Activated naive CD4-positive, alpha-beta T cell treated with anti-CD3 and anti-CD28 coated beads, Interleukin-2, amount 50 U/mL, for 24 hours (primary cell): ENCODE measurements around the gene ATP5F1B.

Source experiments
- H3K27ac Mint-ChIP-seq: one replicate; pipeline ENCODE4 v1.8.0; 2021; ENCODE audit warnings: mild to moderate bottlenecking, mixed read lengths
- H3K27me3 Mint-ChIP-seq: one replicate; pipeline ENCODE4 v1.8.0; 2021; ENCODE audit warnings: mixed read lengths
- H3K36me3 Mint-ChIP-seq: one replicate; pipeline ENCODE4 v1.8.0; 2021; ENCODE audit warnings: mixed read lengths
- H3K4me1 Mint-ChIP-seq: one replicate; pipeline ENCODE4 v1.8.0; 2021; ENCODE audit warnings: mixed read lengths
- H3K4me3 Mint-ChIP-seq: one replicate; pipeline ENCODE4 v1.8.0; 2021; ENCODE audit warnings: mild to moderate bottlenecking, mixed read lengths
- H3K9me3 Mint-ChIP-seq: one replicate; pipeline ENCODE4 v1.8.0; 2021; ENCODE audit warnings: mixed read lengths

The ATP5F1B gene

DNA sequence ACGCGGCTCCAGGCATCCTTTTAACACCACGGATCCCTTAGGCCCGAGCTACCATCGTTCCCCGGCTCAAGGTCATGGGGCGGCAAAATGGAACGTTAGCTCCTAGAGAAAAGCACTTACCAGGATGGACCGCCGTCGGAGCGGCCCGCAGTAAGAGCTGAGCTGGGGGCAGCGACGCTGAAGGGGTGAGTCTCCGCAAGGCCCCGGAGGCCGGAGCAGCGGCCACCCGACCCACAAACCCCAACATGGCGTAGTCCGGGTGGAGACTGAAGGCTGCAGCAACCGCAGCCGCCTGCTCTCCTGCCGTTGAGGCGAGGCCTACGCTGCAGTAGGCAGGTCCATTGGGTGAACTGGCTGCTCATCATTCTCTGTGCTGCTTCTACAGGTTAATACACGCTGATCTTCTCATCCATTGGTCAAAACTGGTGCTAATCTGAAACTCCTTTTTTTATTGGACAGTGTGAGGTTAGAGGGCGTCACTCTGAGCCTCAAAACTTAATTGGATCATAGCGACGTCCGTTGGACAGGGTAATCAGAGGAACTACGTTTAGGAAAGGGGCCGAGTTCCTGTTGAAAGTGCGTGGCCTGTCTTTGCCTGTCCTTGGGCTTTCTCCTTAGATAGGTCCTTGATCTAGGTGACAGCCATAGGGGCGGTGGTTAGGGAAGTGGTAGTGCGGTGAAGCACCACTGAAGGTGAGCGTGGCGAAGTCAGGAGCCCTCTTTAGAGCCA, at the start of gene ATP5F1B:
TSS of gene ATP5F1B (minus strand) at position 268 of the 730 bp plus-strand sequence. CDS start at position 247, 21 bp downstream.
- peak within 1 kb of the TSS; percentile 96 for H3K27ac Mint-ChIP-seq
- H3K36me3 Mint-ChIP-seq: peaks cover 17% of the 10 kb centered on the region
- H3K9me3 Mint-ChIP-seq: no peaks in the 10 kb centered on the region

DNA sequence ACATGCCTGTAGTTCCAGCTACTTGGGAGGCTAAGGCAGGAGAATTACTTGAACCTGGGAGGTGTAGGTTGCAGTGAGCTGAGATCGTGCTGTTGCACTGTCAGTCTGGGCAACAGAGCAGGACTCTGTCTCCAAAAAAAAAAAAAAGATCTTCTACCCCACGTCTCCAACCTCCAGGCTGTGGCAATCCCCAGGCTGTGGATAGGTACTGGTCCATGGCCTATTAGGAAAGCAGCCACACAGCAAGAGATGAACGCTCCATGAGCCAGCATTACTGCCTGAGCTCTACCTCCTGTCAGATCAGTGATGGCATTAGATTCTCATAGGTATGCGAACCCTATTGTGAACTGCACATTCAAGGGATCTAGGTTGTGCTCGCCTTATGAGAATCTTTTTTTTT, 48.4 kb upstream of the ATP5F1B start:
- Mint-ChIP-seq H3K9me3 (no peaks in the 10 kb centered on the region), H3K36me3 (no peaks in the 10 kb centered on the region), H3K4me3 (no peak overlapping the region), H3K27me3 (no peaks in the 10 kb centered on the region), H3K27ac (no peak overlapping the region), H3K4me1 (peaks cover 2% of the 10 kb centered on the region)

More for the DNA sequence above, at the start of gene ATP5F1B:
- H3K27me3 Mint-ChIP-seq: no peaks in the 10 kb centered on the region
- peaks cover 33% of the 10 kb centered on the region for H3K4me1 Mint-ChIP-seq
- H3K4me3 Mint-ChIP-seq: peak within 1 kb of the TSS; percentile 97

DNA sequence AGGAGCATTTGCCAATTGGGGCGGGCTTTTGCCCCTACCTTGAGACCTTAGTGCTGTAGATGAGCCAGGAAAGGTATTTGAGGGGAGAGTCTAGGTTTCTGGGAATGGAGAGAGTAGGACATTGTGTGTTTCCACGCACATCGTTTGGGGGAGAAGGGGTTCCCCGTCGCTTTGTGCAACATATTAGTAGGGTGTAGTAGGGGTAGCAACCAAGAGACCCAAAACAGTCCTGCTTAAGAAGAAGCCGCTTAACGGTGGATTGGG, 43.0 kb upstream of the ATP5F1B start:
- peak overlapping the region; percentile 100 for H3K27ac Mint-ChIP-seq
- peaks cover 24% of the 10 kb centered on the region for H3K36me3 Mint-ChIP-seq
- H3K9me3 Mint-ChIP-seq: no peaks in the 10 kb centered on the region
- H3K27me3 Mint-ChIP-seq: no peaks in the 10 kb centered on the region
- H3K4me1 Mint-ChIP-seq: peaks cover 27% of the 10 kb centered on the region
- H3K4me3 Mint-ChIP-seq: peak overlapping the region; percentile 100

DNA sequence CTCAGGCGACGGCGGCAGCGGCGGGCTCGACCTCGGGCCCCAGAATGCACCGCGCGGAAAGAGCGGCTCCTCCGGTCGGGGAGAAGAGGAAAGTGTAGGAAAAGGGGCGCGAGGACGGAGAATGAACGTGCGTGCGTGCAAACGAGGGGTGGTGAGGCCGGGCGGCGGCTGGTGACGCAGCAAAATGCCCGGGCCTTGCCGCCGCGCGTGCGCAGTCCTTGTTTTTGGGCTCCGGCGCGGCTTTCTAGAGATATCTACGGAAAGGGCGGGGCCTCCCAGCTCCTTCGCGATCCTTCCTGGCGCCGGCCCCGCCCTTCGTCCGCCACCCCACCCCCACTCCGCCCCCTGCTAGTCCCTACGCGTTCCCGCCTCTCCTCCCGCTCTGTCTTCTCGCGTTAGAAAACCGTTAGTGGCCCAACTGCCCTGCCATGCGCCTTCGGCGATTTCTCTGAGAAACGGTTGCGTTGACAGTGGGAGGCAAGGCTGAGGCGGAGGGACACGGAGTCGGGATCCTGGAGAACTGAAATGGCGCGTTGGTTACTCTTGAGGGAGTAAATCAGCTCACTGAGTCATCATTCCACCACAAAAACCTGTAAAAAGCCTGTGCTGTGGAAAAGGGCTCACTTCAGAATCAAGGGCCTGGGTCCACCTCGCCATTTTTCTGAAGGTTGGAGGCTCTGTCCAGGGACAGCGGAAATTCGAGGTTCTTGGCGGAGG, 42.5 kb upstream of the ATP5F1B start, which contains the start of gene PTGES3:
TSS of gene PTGES3 (minus strand) at position 156 of the 717 bp plus-strand sequence. CDS start 285 bp downstream, outside the sequence.
- peaks cover 28% of the 10 kb centered on the region for H3K4me1 Mint-ChIP-seq
- no peaks in the 10 kb centered on the region for H3K27me3 Mint-ChIP-seq
- no peaks in the 10 kb centered on the region for H3K9me3 Mint-ChIP-seq
- peak within 1 kb of the TSS; percentile 100 for H3K4me3 Mint-ChIP-seq
- peak within 1 kb of the TSS; percentile 100 for H3K27ac Mint-ChIP-seq
- H3K36me3 Mint-ChIP-seq: peaks cover 24% of the 10 kb centered on the region

DNA sequence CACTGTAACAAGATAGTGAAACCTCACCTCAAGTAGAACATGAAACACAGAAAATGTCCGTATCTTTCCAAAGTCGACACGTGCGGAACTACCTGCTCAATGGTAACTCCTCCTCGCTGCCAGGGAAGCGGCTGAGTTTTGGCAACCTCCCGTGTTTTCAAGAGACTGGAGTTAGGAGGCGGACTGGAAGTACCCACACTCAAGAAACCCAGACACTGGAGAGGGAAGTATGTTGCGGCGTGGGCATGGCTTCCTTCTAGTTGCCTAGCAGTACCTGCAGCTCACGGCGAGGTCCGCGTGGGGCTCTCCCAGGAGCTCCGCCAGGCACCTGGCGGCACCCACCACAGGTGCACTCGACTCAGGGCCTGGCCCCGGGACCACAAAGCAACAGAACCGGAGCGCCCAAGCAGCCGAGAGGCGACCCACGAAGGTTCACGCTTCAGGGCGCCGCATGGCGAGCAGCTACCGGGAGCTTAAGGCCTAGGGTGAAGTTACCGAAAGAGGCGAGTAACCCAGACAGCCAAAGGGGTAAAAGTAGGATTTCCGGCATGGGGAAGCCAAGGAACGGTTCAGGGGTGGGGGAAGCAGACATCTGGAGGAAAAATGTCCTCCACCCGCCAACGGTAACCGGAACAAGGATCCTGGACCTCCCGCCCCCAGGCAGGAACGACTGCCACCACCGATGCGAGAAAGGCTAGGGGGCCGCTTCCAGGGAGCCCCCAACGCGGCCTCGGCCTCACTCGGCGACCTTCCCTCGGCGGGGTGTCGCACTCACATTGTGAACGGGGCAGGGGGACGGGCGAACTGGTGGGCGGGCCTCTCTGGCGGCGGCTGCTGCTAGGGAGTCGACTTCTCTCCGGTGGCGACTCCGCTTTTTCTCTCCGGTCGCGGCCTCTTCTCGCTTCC, 41.7 kb upstream of the ATP5F1B start:
- Mint-ChIP-seq H3K4me1 (peaks cover 28% of the 10 kb centered on the region), H3K4me3 (peak overlapping the region; percentile 100), H3K9me3 (no peaks in the 10 kb centered on the region), H3K36me3 (peaks cover 24% of the 10 kb centered on the region), H3K27me3 (no peaks in the 10 kb centered on the region), H3K27ac (peak overlapping the region; percentile 100)

DNA sequence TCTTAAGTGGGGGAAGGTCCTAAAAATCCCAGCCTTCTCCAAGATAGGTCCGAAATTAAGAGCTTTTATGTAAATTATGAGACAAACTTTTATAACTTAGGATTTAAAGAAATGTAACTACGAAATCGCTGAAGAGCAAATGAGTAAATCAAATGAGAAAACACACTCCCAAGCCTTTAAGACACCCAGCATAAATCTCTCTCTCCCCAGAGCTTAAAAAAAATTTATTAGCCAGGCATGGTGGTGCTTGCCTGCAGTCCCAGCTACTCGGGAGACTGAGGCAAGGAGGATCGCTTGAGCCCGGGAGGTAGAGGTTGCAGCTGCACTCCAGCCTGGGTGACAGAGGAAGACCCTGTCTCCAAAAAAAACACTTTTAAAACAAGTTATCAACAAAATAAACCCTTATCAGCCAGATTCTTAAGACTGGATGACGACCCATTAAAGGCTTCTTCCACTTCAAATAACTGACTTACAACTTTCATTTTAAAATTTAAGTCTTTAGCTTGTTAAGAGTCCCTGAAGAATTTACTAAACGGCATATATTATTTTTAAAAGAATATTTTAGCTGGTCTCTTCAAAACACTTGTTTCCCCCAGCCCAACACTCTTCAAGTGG, 39.1 kb upstream of the ATP5F1B start:
- peak overlapping the region; percentile 97 for H3K27ac Mint-ChIP-seq
- peaks cover 28% of the 10 kb centered on the region for H3K36me3 Mint-ChIP-seq
- peaks cover 47% of the 10 kb centered on the region for H3K4me1 Mint-ChIP-seq
- peak overlapping the region; percentile 100 for H3K4me3 Mint-ChIP-seq
- no peaks in the 10 kb centered on the region for H3K27me3 Mint-ChIP-seq
- no peaks in the 10 kb centered on the region for H3K9me3 Mint-ChIP-seq

DNA sequence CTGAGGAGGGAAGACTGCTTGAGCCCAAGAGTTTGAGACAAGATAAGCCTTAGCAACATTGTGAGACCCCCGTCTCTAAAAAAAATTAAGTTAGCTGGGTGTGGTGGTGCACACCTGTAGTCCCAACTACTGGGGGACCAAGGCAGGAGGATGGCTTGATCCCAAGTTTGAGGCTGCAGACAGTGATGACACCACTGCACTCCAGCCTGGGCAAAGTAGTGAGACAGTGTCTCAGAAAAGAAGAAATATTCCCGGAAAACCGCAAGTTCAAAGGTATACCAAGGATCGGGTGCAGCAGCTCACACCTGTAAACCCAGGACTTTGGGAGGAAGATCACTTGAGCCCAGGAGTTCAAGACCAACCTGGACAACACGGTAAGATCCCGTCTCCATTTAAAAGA, 36.5 kb upstream of the ATP5F1B start:
- peaks cover 58% of the 10 kb centered on the region for H3K4me1 Mint-ChIP-seq
- H3K4me3 Mint-ChIP-seq: peak overlapping the region; percentile 53
- no peaks in the 10 kb centered on the region for H3K9me3 Mint-ChIP-seq
- H3K27ac Mint-ChIP-seq: peak overlapping the region; percentile 55
- H3K27me3 Mint-ChIP-seq: no peaks in the 10 kb centered on the region
- H3K36me3 Mint-ChIP-seq: peaks cover 33% of the 10 kb centered on the region

DNA sequence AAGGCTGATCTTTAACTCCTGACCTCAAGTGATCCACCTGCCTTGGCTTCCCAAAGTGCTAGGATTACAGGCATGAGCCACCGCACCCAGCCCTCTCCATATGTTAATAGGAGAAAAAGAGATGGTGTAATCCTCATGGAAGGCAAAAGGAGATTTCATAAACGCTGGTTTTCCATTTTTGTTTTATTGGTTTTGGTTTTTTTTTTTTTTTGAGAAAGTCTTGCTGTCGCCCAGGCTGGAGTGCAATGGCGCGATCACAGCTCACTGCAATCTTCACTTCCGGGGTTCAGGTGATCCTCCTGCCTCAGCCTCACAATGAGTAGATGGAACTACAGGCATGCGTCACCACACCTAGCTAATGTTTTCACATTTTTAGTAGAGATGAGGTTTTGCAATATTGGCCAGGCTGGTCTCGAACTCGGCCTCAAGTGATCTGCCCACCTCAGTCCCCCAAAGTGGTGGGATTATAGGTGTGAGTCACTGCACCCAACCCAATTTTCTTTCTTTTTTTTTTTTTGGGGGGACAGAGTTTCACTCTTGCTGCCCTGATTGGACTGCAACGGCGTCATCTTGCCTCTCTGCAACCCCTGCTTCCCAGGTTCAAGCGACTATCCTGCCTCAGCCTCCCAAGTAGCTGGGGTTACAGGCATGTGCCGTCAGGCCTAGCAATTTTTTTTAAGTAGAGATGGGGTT, 34.2 kb upstream of the ATP5F1B start:
- no peaks in the 10 kb centered on the region for H3K9me3 Mint-ChIP-seq

DNA sequence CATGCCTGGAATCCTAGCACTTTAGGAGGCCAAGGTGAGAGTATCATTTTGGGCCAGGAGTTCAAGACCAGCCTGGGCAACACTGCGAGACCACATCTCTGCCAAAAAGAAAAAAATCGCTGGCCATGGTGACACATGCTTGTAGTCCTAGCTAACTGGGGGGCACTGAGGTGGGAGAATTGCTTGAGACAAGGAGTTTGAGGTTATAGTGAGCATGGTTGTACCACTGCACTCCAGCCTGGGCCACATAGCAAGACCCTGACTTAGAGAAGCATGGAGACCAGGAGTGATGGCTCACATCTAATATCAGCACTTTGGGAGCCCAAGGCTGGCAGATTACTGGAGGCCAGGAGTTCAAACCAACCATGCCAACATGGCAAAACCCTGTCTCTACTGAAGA, 33.1 kb upstream of the ATP5F1B start:
- peak overlapping the region; percentile 19 for H3K4me3 Mint-ChIP-seq
- H3K27ac Mint-ChIP-seq: no peak overlapping the region
- no peaks in the 10 kb centered on the region for H3K9me3 Mint-ChIP-seq
- peaks cover 12% of the 10 kb centered on the region for H3K36me3 Mint-ChIP-seq
- H3K4me1 Mint-ChIP-seq: peaks cover 60% of the 10 kb centered on the region
- no peaks in the 10 kb centered on the region for H3K27me3 Mint-ChIP-seq

More for the DNA sequence above, 34.2 kb upstream of the ATP5F1B start:
- Mint-ChIP-seq H3K36me3 (peaks cover 24% of the 10 kb centered on the region), H3K27ac (peak overlapping the region; percentile 79), H3K4me3 (no peak overlapping the region), H3K4me1 (peaks cover 67% of the 10 kb centered on the region), H3K27me3 (no peaks in the 10 kb centered on the region)

DNA sequence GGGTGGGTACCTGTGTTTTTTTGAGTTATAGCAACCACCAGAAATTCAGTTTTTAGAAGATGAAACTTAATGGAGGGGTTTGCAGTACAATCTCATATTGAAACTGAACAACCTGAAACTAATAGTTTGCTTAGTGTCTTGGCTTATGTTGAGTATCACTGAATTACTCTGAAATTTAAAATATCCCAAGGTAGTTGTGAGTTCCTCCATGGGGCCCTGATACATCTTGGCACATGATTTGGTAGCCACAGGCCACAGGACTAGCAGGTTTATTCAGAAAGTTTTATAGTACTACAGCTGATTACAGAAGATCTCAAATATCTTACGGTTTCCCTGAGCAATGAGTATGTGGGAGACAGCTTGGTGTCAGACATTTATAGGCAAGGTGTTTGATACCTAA, 31.9 kb upstream of the ATP5F1B start:
- H3K4me3 Mint-ChIP-seq: peak overlapping the region; percentile 52
- H3K4me1 Mint-ChIP-seq: peaks cover 64% of the 10 kb centered on the region
- H3K9me3 Mint-ChIP-seq: no peaks in the 10 kb centered on the region
- H3K27me3 Mint-ChIP-seq: no peaks in the 10 kb centered on the region
- peak overlapping the region; percentile 85 for H3K27ac Mint-ChIP-seq
- peaks cover 14% of the 10 kb centered on the region for H3K36me3 Mint-ChIP-seq

DNA sequence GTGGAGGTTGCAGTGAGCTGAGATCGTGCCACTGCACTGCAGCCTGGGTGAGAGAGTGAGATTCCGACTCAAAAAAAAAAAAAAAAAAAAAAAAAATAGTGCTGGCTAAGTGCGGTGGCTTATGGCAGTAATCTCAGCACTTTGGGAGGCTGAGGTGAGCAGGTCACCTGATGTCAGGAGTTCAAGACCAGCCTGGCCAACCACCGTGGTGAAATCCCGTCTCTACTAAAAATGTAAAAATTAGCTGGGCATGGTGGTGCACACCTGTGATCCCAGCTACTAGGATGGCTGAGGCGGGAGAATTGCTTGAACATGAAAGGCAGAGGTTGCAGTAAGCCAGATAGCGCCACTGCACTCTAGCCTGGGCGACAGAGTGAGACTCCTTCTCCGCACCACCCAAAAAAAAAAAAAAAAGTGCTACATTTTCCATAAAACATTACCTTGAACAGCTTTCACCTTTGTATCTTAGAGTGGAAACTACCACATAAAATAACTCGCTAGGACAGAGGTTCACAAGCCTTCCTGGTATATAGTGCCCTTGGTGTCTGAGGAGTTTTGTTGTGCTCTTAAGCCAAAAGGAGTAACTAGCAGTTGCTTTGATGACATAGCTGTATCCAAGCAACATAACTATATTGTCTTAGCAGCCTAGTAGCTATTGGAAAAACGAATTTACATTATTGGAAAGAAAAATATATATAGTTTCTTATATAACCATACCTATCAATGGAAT, 31.2 kb upstream of the ATP5F1B start:
- peak overlapping the region; percentile 30 for H3K4me3 Mint-ChIP-seq

DNA sequence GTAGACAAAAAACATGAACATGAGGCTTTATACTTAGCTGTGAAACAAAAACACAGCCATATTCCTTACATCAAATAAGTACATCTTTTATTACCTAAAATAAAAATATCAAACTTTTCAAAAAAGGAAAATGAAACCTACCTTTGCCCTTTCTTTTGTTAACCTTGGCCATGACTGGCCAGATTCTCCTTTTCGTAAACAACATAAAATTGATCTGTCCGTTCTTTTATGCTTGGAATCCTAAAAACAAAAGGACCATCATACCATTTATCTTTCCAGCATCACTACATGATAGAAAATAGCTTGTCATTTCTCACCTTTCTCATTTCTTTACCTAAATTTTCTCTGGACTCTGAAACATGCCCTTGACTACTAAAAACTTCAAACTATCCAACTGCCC, 25.8 kb upstream of the ATP5F1B start:
- Mint-ChIP-seq H3K4me1 (peaks cover 54% of the 10 kb centered on the region), H3K27ac (no peak overlapping the region), H3K27me3 (no peaks in the 10 kb centered on the region), H3K36me3 (peaks cover 9% of the 10 kb centered on the region), H3K4me3 (no peak overlapping the region), H3K9me3 (no peaks in the 10 kb centered on the region)

More for the DNA sequence above, 31.2 kb upstream of the ATP5F1B start:
- no peaks in the 10 kb centered on the region for H3K27me3 Mint-ChIP-seq
- H3K4me1 Mint-ChIP-seq: peaks cover 67% of the 10 kb centered on the region
- peaks cover 15% of the 10 kb centered on the region for H3K36me3 Mint-ChIP-seq
- no peaks in the 10 kb centered on the region for H3K9me3 Mint-ChIP-seq
- H3K27ac Mint-ChIP-seq: no peak overlapping the region

DNA sequence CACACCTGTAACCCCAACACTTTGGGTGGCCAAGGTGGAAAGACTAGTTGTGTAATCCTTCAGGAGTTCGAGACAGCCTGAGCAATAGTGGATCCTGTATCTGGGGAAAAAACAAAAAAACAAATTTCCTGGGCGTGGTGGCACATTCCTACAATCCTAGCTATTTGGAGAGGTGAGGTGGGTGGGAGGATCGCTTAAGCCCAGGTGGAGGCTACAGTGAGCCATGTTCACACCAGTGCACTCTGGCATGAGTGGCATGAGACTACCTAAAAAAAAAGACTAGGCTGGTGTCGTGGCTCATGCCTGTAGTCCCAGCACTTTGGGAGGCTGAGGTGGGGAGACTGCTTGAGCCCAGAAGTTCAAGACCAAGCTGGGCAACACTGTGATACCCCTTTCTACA, 25.1 kb upstream of the ATP5F1B start:
- Mint-ChIP-seq H3K4me1 (peaks cover 48% of the 10 kb centered on the region), H3K4me3 (no peak overlapping the region), H3K27ac (no peak overlapping the region), H3K36me3 (peaks cover 9% of the 10 kb centered on the region), H3K27me3 (no peaks in the 10 kb centered on the region), H3K9me3 (no peaks in the 10 kb centered on the region)

DNA sequence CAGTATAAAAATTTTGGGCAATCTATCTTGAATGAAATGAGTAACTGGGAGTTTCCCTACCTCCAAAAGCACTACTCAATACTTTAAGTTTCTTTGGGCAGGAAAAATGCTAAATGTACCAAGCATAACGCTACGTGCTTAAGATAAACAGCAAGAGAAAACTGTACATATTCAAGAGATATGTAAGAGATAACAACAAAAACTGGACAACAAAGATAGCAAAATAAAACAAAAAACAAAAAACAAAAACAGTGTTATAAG, 22.3 kb upstream of the ATP5F1B start:
- Mint-ChIP-seq H3K9me3 (no peaks in the 10 kb centered on the region), H3K36me3 (peaks cover 9% of the 10 kb centered on the region), H3K4me3 (no peak overlapping the region), H3K27ac (peak overlapping the region; percentile 17), H3K4me1 (peaks cover 40% of the 10 kb centered on the region), H3K27me3 (no peaks in the 10 kb centered on the region)
